ENCODE data around the gene ITPR2.

DNA sequence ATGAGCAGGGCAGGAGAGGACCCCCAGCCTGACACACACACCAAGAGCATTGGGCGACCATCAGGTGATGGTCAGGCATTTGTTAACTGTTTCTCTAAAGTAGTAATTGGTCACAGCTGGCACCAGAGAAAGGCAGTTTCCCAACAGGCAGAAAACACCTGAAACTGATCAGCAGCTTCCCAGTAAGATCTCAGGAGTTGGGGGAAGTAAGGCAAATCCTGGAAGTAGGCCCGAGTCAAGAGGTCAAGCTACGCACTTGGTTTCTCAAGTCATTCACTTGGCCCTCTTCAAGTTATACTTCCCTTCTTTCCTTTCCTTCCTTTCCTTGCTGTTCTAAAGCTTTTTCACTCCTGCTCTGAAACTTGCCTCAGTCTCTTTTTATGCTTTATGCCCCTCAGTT is 501.9 kb downstream of the ITPR2 start:
- no peak for TF ChIP-seq EZH2phosphoT487 (IDR thresholded peaks at IDR 0.05; ENCODE audit: low read depth)
- TF ChIP-seq, protein P1, sequence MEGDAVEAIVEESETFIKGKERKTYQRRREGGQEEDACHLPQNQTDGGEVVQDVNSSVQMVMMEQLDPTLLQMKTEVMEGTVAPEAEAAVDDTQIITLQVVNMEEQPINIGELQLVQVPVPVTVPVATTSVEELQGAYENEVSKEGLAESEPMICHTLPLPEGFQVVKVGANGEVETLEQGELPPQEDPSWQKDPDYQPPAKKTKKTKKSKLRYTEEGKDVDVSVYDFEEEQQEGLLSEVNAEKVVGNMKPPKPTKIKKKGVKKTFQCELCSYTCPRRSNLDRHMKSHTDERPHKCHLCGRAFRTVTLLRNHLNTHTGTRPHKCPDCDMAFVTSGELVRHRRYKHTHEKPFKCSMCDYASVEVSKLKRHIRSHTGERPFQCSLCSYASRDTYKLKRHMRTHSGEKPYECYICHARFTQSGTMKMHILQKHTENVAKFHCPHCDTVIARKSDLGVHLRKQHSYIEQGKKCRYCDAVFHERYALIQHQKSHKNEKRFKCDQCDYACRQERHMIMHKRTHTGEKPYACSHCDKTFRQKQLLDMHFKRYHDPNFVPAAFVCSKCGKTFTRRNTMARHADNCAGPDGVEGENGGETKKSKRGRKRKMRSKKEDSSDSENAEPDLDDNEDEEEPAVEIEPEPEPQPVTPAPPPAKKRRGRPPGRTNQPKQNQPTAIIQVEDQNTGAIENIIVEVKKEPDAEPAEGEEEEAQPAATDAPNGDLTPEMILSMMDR (IDR thresholded peaks at IDR 0.05; ENCODE audit: low read depth, low read length) = no peak

Data from OCI-LY3 (cell line).